Measurements from ENCODE around the gene CCL8.

Gene CCL8

GRCh38 chr17:34367486-34368195, 48.4 kb downstream of the CCL8 start:
- no peak for DNase-seq (ENCODE audit: low spot score)

- no peak for DNase-seq (ENCODE audit: low spot score)
Measured at GRCh38 chr17:34368196-34368945, 49.1 kb downstream of the CCL8 start.

- DNase-seq (ENCODE audit: low spot score) = peak; percentile 55
Measured at GRCh38 chr17:34368946-34369500, 49.8 kb downstream of the CCL8 start.

- no peak for DNase-seq (ENCODE audit: low spot score)
Measured at GRCh38 chr17:34369571-34369970, 50.3 kb downstream of the CCL8 start.

GRCh38 chr17:34370376-34370996, 51.3 kb downstream of the CCL8 start:
- DNase-seq (ENCODE audit: low spot score) = no peak

- DNase-seq (ENCODE audit: low spot score) = no peak
Measured at GRCh38 chr17:34370997-34371395, 51.8 kb downstream of the CCL8 start.

Data from putamen (tissue), 1 donor.